ENCODE data around the gene DCST1. TPM values are rescaled to one million over a fixed set of nuclear protein-coding genes. Genes with fewer than 3 reads are reported as not detected.

The DCST1 gene
- total and polyA plus RNA-seq, 2 of the 4 experiments (the other 2 are of a cell fraction): not detected

- no peak overlapping the region for H3K4me2 ChIP-seq (ENCODE audit: low read depth, low read length)
- no peak overlapping the region for H3K4ac ChIP-seq (ENCODE audit: low read depth, low read length)
- H4K91ac ChIP-seq (ENCODE audit: insufficient read depth, low read depth, low read length): no peak overlapping the region
- POLR2A ChIA-PET (ENCODE audit: unreplicated experiment): no interaction called here
- H3K79me1 ChIP-seq (ENCODE audit: low read depth in 1 of 2, low read length in 2 of 2): no peaks in the 10 kb centered on the region
- no peak overlapping the region for H4K8ac ChIP-seq (ENCODE audit: low read depth in 2 of 2, low read length in 2 of 2)
- no peak overlapping the region for H3K23ac ChIP-seq (ENCODE audit: low read depth, low read length)
- H2AK5ac ChIP-seq (ENCODE audit: low read depth, low read length): no peak overlapping the region
- no TSS peak for BruUV-seq (replicated peaks)
- no peak overlapping the region for H2BK5ac ChIP-seq (ENCODE audit: low read depth, low read length, poor library complexity, severe bottlenecking)
- in situ Hi-C loops (cut with MboI; ENCODE audit: low sequenced_read_pairs) (no loop called here), intact Hi-C loops (cut with micrococcal nuclease) (no loop called here), dilution Hi-C loops (cut with HindIII; ENCODE audit: low sequenced_read_pairs, unreplicated experiment) (no loop called here)
- CTCF ChIA-PET: no interaction called here
- H3K36me3 ChIP-seq (ENCODE audit: control insufficient read depth, insufficient read depth, low read length): no peaks in the 10 kb centered on the region
- H2BK20ac ChIP-seq (ENCODE audit: low read depth, low read length): no peak overlapping the region
- 69% methylated on average over 12 of the region's 15 CpGs; no CpG with 5 or more reads in 1 of the 2 experiments for WGBS, 2 experiments (ENCODE audit: extremely low coverage in 2 of 2, insufficient read length in 1 of 2)
- no peak for ATAC-seq (ENCODE audit: low read depth)
- H3K27ac ChIP-seq (ENCODE audit: insufficient read depth, low read length): no peak overlapping the region
- H4K20me1 ChIP-seq (ENCODE audit: insufficient read depth, low read length): no peaks in the 10 kb centered on the region; the same call in 1 of the 2 replicates
- H3K4me1 ChIP-seq (ENCODE audit: control insufficient read depth, insufficient read depth, low read length): peaks cover 3% of the 10 kb centered on the region; the same call in 1 of the 2 replicates
- H3K4me3 ChIP-seq (ENCODE audit: insufficient read depth, low read depth, low read length): no peak overlapping the region
- peaks cover 4% of the 10 kb centered on the region for H3K9me1 ChIP-seq (ENCODE audit: insufficient read depth, low read length)
- no peak for DNase-seq
- no peak overlapping the region for H2BK120ac ChIP-seq (ENCODE audit: low read depth, low read length)
- no peak overlapping the region for H3K9ac ChIP-seq (ENCODE audit: low read depth, low read length)
- H3K56ac ChIP-seq (ENCODE audit: extremely low read depth, insufficient read depth, low read length): no peak overlapping the region
- H3K9me3 ChIP-seq (ENCODE audit: control insufficient read depth, insufficient read depth, low read length): no peaks in the 10 kb centered on the region
- peaks cover 35% of the 10 kb centered on the region for H3K27me3 ChIP-seq (ENCODE audit: control insufficient read depth, insufficient read depth, low read length)
- no peak overlapping the region for H4K5ac ChIP-seq (ENCODE audit: low read depth, low read length)
- no peak overlapping the region for H2AK9ac ChIP-seq (replicated peaks; ENCODE audit: low read depth, low read length, poor library complexity)
- no peak overlapping the region for H2BK15ac ChIP-seq (ENCODE audit: low read depth, low read length)
- TF ChIP-seq SMC3 (IDR thresholded peaks at IDR 0.05; ENCODE audit: low read depth, low read length) (no peak), MAZ (IDR thresholded peaks at IDR 0.05; ENCODE audit: borderline replicate concordance, low read depth, low read length) (no peak), NFE2L2 (IDR thresholded peaks at IDR 0.05; ENCODE audit: low read depth, low read length) (no peak), RAD21 (IDR thresholded peaks at IDR 0.05; ENCODE audit: low read length) (no peak), BHLHE40 (IDR thresholded peaks at IDR 0.05; ENCODE audit: low read depth, low read length) (no peak), MAFK (IDR thresholded peaks at IDR 0.05; ENCODE audit: low read depth, low read length) (no peak), CHD1 (IDR thresholded peaks at IDR 0.05; ENCODE audit: low read depth, low read length) (no peak), USF2 (IDR thresholded peaks at IDR 0.05; ENCODE audit: low read depth, low read length) (no peak), MXI1 (IDR thresholded peaks at IDR 0.05; ENCODE audit: borderline replicate concordance, low read depth, low read length) (no peak)
- no peak overlapping the region for H3K14ac ChIP-seq (replicated peaks; ENCODE audit: low read depth, low read length)
- H2AFZ ChIP-seq (replicated peaks; ENCODE audit: low read length, poor library complexity): peak overlapping the region; percentile 43
- no peak overlapping the region for H3K18ac ChIP-seq (ENCODE audit: low read depth, low read length)
Measured at GRCh38 chr1:155030243-155030795, 3.3 kb upstream of the DCST1 start.

Measured in IMR-90 (cell line).